DMS153 treated with DMSO at 0.1 percent for 48 hours (cell line): ENCODE measurements around the gene IFNA2.
"Not testable (repeated sequence)": the region's sequence is repeated elsewhere in the genome, so short reads cannot be mapped to it uniquely, and the experiment has no call there.

Experiments used
- DNase-seq: peaks from one replicate; lab custom pipeline; 2025; ENCODE audit not compliant: unreplicated experiment; lab: John Stamatoyannopoulos, UW

The IFNA2 gene

DNA sequence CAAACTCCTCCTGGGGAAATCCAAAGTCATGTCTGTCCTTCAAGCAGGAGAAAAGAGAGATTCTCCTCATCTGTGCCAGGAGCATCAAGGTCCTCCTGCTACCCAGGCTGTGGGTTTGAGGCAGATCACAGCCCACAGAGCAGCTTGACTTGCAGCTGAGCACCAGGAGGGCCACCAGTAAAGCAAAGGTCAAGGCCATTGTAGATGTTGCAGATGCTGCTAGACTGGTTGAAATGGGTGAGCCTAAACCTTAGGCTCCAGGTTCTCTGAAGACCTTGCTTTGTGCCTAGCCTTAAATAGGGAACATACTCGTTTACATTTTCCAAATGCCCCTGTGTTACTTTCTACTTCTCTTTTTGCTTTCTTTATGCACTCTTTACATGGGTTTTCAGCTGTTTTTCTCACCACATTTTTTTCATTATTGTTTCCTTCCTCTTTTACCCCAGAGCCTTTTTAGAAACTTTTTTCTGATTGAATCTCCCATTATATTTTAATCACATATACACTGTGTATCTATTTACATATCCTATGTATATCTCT lies at the start of gene IFNA2:
Gene IFNA2, minus strand, starts transcription at position 268 of the 540 bp plus-strand sequence. Its CDS starts 69 bp downstream, at position 199.
- DNase-seq, result no peak

DNA sequence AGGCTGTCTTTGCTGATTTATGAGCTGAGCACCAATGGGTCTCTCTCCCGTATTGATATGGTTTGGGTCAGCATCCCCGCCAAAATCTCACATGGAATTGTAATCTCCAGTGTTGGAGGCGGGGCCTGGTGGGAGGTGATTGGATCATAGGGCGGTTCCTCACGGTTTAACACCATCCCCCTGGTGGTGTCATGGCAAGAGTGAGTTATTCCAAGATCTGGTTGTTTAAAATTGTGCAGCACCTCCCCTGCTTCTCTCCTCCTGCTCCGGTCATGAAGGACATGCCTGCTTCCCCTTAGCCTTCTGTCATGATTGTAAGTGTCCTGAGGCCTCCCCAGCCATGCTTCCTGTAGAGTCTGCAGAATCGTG lies 49.8 kb upstream of the IFNA2 start:
- DNase-seq, result not testable (repeated sequence)

DNA sequence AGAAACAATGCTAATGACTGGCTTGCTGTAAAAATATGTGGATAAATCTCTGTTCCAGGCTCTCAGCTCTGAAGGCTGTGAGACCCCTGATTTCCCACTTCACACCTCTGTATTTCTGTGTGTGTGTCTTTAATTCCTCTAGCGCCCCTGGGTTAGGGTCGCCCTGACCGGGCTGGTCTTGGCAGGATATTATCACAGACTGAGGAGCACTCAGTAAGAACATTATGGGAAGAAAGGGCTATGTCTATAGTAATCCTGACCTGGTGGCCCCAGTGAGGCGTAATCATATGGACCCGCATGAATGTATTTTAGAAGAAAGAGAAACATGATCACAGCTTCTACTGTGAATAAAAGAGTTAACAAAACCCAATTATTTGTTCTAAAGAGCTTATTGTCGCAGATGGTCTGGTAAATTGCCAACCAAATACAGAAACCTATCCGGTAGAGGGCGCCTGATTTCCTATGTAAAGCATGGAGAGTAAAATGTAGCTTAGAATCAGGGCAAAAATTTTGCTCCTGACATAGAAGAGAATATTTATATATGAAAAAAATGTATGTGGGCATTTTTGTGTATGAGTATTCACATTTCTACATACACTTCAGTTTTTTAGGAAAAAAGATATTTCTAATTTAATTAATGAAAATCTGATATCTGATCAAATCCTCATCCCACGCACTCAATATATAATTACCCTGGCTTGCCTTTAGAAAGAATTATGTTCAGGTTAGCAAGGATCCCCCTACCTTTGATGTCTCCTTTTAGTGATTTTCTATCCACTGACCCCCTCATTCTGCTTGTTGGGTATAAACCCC lies 49.2 kb upstream of the IFNA2 start:
- peak; percentile 18 for DNase-seq

DNA sequence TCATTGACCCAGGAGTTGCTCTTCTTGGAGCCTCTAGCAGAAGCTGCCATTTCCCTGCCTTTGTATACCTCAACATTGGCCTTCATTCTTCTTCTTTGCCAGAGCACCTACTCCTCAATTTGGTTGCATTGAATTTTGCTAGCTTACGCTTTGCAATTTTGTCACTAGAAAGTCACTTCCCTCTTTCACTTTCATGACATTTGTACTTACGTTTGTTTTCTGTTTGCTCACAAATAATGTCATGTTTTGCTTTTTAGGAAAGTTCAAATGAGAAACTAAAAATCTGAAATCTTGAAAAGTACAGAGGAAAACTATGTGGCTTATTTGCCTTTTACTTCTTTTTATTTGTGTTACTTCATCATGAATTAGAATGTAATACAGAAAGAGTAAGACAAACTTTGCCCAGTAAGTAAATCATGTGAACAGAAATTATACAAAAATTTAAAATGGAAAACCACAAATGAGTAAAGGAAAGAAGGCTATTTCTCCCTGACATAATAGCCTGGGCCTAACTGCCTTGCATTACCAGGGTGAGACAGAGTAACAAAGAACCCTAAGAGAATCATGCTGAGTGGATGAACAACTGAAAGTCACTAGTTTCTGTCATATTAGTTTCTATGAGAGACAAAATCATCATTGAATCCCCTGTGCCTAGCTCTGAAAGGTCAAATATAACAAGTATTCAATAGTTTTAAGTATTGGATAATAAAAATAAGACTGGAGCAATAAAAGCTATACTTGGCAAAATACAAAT lies 47.7 kb upstream of the IFNA2 start:
- no peak for DNase-seq

DNA sequence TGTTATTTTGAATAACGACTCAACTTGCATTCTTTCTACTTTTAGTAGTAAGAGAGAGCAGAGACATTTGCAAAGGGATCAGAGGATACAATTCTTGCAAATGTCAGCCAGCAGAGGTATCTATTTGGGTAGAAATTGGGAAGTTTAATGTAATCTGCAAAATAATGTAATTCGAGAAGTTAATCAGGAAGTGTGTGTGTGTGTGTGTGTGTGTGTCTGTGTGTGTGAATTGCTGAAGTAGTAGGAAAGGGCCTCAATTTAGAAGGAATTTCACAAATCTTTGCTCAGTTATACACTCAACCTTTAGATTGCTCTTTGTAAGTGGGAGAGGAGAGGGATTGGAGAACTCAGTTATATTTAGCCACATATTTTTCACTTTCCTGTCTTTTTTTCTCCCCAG lies 44.0 kb upstream of the IFNA2 start:
- no peak for DNase-seq

DNA sequence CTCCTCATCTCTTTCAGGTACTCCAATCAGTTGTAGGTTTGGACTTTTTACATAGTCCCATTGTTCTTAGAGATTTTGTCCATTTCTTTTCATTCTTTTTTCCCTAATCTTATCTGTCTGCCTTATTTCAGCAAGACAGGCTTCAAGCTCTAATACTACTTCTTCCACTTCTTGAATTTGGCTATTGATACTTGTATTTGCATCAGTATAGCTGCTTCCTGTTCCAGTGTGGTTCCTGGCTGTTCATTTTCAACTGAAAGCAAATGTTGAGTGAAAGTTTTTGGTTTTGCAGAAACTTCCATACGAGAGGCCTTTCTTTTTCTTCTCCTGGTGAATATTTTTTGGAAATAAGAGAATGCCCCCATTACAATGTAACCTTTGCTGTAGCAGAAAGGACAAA lies 43.0 kb upstream of the IFNA2 start:
- no peak for DNase-seq

DNA sequence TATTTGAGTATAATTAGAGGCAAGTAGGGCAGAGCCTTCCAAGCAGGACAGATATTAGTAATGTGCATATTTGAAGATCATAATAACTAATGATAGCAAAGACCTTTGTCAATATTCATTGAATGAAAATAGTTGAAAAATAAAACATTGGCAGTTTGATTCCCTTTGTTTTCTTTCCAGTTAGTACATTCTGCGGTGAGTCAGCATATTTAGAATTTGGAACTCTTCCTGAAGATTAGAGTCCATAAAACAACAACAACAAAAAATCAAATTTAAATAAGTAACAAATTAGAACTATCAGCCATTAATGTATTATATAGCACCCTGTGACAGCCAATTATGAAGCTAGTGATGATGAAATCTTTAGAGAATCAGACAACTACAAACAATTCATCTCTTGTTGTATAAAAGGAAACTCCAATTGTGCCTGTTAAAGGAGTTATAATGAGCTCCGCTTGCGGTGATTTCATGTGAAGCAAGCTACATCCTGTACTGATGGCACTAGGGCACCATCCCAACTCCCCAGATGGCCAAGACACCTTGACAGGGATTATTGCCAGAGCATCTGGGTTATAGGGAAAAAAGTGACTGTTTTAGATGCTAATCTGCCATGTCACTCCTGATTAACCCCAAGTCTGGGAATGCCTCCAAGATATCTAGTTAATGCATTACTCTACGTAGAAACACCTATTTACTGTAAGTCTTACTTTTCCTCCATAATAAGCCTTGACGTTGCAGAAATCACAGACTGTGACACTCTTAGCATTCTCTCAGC lies 30.5 kb upstream of the IFNA2 start:
- DNase-seq, result no peak

DNA sequence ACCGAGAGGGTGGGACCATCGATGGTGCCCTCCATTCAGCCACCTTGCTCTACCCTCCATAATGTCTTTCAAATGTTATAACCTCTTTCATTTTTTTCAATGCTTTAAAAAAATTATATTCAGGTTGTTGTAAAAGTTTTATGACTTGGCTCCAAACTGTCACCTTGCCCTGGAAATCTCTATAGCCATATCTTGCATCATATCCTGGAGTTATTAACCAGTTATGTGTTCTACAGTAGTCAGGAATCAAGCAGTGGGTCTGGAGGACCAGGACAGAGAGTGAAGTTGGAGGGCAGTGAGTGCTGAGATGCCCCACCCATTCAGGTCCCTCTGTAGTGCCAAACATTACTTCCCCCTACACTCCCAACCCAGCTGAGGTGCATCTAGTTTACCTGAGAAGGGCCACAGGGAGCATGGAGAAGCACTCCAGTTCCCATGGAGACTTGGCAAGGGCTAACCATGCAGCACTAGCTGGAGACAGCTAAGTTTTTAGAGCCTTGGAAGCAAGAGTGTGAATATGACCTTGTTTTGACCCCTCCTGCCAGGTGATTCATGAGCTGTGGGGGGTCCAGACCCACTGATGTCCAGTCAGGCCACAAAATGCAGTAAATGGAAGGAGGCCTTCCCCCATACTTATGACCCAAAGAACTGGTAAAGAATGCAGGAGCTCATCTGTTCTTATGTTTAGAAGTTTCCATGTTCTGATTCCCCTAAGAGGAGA lies 29.2 kb upstream of the IFNA2 start:
- DNase-seq, result no peak

DNA sequence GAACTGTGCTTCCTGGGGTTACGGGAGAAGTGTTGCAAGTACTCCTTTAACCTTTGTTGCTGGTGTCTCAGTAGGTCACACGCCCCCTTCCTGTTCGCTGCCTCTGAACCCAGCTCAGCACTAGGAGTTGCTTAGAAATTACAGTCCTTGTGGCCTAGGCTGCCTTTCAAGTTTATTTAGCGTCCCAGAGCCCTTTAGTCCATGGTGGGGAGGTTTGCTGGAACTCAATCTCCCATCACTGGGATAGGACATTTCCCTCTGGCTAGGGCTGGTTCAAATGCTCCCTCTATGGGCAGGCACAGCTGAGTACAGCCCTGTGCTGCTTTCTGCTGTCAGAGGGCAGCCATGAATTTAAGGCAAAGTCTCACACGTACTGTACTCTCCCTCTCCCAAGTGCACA lies 28.4 kb upstream of the IFNA2 start:
- DNase-seq, result no peak

DNA sequence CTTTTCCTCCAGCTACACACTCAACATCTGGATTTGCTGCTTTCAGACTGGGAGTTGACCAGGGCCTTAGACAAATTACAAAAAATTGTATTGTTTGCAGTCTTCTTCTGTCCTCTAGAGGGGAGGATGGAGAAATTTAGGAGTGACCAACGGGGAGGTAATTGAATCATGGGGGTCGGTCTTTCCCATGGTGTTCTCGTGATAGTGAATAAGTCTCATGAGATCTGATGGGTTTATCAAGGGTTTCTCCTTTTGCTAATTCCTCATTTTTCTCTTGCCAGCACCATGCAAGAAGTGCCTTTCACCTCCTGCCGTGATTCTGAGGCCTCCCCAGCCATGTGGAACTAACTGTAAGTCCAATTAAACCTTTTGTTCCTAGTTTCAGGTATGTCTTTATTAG lies 28.0 kb upstream of the IFNA2 start:
- DNase-seq, result no peak

DNA sequence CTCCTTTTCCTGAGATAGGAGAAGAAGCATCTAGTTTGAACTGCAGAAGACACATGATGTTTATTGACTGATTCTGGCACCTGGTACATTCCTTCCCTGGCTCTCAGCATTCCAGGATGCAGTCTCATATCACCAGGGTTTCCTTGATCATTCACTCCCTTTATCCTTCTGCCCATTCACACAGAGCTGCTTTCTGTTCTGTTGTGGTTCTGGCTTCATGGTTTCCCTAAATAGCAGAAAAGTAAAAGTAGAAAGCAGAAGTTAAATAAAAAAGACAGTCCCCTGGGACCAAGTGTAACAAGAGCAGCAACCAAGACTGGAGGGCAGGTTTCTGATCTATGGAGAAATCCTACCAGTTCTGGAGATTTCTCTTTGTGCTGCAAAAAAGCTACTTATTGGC lies 26.9 kb upstream of the IFNA2 start:
- no peak for DNase-seq

DNA sequence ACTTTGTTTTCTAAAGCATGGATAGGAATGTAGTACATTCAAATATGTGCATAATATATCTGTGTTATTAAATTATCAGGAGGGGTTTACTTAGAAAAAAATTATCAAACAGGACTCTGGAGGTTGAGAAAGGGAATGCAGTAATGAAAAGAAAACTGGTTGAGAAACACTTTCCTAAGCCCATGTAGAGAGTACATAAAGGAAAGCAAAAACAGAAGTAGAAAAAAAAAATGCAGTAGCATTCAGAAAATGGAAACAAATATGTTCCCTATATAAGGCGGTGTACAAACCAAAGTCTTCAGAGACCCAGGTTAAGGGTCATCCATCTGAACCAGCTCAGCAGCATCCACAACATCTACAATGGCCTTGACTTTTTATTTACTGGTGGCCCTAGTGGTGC lies 23.6 kb upstream of the IFNA2 start, which contains the start of gene IFNA8:
Gene IFNA8, plus strand, starts transcription at position 301 of the 400 bp plus-strand sequence. Its CDS starts 60 bp downstream, at position 361.
- DNase-seq, result no peak

DNA sequence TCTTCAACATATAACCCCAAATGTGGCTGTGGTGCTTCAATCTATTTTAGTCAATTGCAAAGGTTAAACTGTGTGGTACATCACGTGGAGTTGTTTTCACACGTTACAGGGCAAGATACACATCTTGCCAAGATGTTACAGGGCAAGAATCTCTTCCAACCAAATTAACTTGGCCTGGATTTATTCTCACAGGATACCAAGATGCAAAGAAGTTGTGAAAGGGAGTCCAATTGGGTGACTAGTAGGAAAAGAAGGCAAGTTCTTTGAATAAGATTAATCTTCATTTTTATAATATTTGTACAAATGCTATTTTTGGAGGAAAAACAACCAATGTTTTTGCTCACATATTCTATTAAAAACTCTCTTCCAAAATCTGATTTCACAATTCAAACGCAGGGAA lies 18.9 kb upstream of the IFNA2 start:
- no peak for DNase-seq

DNA sequence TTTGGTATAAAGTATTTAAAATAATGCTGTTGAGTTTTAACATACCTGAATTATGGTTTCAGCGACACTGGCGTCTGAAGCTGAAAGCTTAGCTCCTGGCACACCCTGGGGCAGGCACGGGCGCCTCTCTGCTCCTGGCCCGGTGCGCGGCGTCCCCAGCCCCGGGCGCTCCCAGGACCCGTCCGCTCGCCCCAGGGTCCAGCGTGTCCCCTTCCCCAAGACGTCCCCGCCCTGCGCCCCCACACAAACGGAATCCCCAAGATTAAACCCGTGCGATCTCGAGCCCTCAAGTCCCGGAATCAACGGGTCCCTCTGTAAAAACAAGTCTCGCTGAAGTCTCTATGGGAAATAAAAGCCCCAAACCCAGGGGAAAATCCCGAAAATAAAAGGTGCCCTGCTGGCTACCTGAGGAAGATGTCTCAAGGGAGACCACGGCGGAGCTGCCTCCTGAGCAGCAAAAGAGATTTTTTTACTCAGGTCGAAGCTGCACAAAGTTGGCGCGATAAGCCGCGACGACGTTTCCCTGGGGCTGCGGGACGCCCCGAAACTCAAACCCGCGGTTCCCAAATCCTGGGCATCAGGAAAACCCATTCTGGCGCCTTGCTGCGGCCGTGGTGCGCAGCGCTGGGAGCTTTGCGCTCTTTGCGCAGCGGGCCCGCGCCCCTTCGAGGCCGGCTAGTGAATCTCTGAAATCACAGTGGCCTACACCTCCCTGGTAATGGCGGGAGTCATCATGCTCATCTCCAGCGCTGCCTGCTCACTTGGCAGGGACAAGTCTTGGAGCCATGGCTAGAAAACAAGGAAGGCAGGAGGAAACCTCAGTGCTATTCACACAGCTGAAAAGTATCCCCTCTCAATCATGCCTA lies 17.4 kb upstream of the IFNA2 start:
- DNase-seq, result no peak

DNA sequence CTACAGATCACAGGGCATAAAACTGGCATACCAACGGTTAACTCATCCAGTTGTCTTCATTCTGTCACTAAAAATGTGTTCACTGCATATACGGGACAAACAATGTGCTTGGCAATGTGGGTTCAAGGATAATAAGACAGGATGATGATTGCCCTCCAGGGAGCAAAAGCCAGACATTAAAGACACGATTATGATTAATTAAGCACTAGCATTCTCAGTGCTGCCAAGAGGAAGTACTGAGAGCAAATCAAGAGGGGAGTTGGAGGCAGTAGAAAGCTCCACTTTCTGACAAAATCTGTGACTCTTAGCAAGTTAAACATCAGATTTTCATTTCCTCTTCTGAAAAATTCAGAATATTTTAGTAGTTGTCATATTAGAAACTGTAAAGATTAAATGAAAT lies 14.8 kb upstream of the IFNA2 start:
- DNase-seq, result no peak

DNA sequence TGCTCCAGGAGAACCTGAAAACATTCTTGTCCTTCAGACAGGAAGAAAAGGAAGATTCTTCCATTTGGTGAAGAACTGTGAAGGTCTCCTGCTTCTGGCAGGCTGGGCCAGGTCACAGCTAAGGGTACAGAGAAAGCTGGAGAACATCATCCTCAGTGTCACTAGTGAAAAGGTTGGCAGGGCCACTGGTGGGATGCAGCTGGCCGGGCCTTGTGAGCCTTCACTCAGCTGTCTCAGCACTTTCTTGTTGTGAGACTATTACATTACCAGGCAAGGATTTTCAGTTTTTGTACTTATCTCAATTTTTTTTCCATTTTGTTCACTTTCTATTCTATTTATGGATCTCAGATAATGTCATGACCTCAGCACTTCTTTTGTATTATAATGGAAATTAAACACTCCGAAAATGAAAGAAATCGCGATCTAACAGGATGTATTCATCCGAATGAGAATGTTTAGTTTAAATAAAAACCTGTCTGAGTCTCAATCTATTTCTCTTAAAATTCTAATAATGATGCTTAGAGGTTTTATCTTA lies 13.8 kb upstream of the IFNA2 start:
- no peak for DNase-seq

DNA sequence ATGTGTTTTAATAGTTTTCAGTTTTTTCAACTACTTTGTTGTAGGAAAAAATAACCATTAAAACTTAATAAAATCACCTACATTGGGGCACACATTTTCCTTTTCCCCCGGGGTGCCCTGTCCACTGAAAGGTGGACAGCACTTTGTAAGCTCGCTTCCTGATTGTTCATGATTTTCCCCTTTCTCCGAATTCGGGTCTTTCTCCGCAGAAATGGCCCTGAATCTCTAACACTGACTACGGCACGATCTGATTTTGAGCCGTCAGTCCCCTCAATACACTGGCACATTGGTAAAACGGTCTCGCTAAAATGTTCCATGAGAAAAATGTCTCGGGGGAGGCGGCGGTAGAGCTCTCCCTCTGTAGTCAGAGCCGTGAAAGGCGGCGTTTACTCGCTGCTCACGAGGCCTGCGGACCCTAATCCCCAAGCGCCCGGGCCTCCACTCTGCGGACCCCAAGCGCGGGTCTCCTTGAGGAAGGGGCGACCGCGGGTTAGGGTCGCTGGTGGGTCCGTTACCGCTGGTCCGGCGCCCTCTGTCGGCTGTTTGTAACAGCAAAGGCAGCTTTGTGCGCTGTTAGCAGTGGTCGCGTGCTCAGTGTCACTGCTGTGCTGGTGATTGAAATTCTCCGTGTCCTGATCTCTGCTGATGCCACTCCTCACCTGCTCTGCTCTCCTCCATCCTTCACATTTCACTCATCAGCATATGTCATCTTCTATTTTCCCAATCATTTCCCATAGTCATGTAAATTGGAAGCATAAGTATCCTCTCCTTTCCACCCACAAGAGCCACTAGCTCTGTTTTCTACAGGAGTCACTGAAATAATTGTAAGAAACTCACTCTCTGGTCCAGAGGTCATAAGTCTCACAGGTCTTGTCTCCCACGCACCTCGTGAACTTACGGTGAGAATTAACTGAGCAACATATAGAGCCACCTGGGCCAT lies 10.8 kb upstream of the IFNA2 start:
- no peak for DNase-seq

DNA sequence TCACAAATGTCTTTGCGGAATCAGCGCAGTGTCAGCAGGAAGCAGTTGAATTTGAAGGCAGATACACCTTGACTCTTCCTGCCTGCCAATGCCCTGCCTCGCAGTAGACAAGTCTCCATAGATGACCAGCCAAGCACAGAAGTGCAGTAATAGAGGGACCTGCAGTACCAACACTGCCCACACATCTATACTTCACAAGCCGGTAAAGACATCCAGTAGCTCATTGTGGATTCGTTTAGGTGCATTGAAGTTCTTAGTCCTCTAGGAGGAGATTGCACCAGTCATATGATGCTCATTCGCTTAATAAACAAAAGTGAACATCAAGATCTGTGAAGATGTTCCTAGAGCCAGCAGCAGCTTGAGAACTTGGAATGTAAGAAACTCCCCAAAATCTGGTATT lies 7.1 kb upstream of the IFNA2 start:
- no peak for DNase-seq
